Keratinocyte (primary cell): ENCODE measurements around the gene SURF4. TPM values are rescaled to one million over a fixed set of nuclear protein-coding genes. Genes with fewer than 3 reads are reported as not detected.

Source experiments
- DNase-seq: peaks from one replicate; pipeline ENCODE4 v3.0.0-alpha.2; 2011; ENCODE audit warnings: low read depth, missing footprints, low spot score
- FAIRE-seq: peaks from 2 replicates; lab custom pipeline; 2011; peaks lifted over from hg19 to GRCh38; lab: Jason Lieb, UNC
- H2AFZ ChIP-seq: 2 replicates; pipeline ENCODE4 v1.6.0; 2012; ENCODE audit warnings: low read length, control low read depth, inconsistent platforms; ENCODE audit not compliant: control insufficient read depth
- H3K27ac ChIP-seq: 2 replicates; pipeline ENCODE4 v1.5.1; 2011; ENCODE audit warnings: low read length; ENCODE audit not compliant: control insufficient read depth, insufficient read depth
- H3K27me3 ChIP-seq: 3 replicates; pipeline ENCODE4 v1.6.0; 2011; ENCODE audit warnings: low read length; ENCODE audit not compliant: control insufficient read depth, insufficient read depth; ENCODE audit errors: extremely low read depth
- H3K36me3 ChIP-seq, 2 experiments: 2 replicates in 1 of 2; 3 replicates in 1 of 2; pipeline ENCODE4 v1.5.1; 2011; ENCODE audit warnings: low read length in 2 of 2, mild to moderate bottlenecking in 1 of 2; ENCODE audit not compliant: control insufficient read depth in 2 of 2, insufficient read depth in 2 of 2; ENCODE audit errors: extremely low read depth in 1 of 2
- H3K4me1 ChIP-seq: 3 replicates; pipeline ENCODE4 v1.5.1; 2011; ENCODE audit warnings: low read length; ENCODE audit not compliant: control insufficient read depth, insufficient read depth; ENCODE audit errors: extremely low read depth
- H3K4me2 ChIP-seq: 3 replicates; pipeline ENCODE4 v1.6.0; 2011; ENCODE audit warnings: low read depth, low read length; ENCODE audit not compliant: control insufficient read depth, insufficient read depth; ENCODE audit errors: extremely low read depth
- H3K4me3 ChIP-seq, 3 experiments: fragments of 200-600 bp in 1 of 3; sonication (generic) in 1 of 3; 2 replicates in 2 of 3; 3 replicates in 1 of 3; pipeline ENCODE4 v1.5.1; 2011 to 2016; ENCODE audit warnings: low read length in 3 of 3, mild to moderate bottlenecking in 3 of 3, control low read depth in 2 of 3, inconsistent platforms in 1 of 3, low read depth in 1 of 3, mixed read lengths in 1 of 3, mixed run types in 1 of 3, moderate library complexity in 1 of 3; ENCODE audit not compliant: control insufficient read depth in 2 of 3, insufficient read depth in 2 of 3; ENCODE audit errors: extremely low read depth in 1 of 3
- H3K79me2 ChIP-seq: 2 replicates; pipeline ENCODE4 v1.6.0; 2012; ENCODE audit warnings: low read length; ENCODE audit not compliant: control insufficient read depth, insufficient read depth
- H3K9ac ChIP-seq: 3 replicates; pipeline ENCODE4 v1.6.0; 2011; ENCODE audit warnings: low read length; ENCODE audit not compliant: control insufficient read depth, insufficient read depth; ENCODE audit errors: extremely low read depth
- H3K9me1 ChIP-seq: 3 replicates; pipeline ENCODE4 v1.6.0; 2011; ENCODE audit warnings: low read length; ENCODE audit not compliant: control insufficient read depth, insufficient read depth; ENCODE audit errors: extremely low read depth
- H3K9me3 ChIP-seq: 2 replicates; pipeline ENCODE4 v1.5.1; 2012; ENCODE audit warnings: low read depth, low read length; ENCODE audit not compliant: control insufficient read depth
- H4K20me1 ChIP-seq: 3 replicates; pipeline ENCODE4 v1.6.0; 2011; ENCODE audit warnings: low read length; ENCODE audit not compliant: control insufficient read depth, insufficient read depth; ENCODE audit errors: extremely low read depth
- CTCF ChIP-seq, 3 experiments: IDR thresholded peaks in 1 of 3; conservative IDR thresholded peaks in 1 of 3; optimal IDR thresholded peaks in 1 of 3; 2 replicates in 2 of 3; 3 replicates in 1 of 3; pipeline versions ENCODE3 to v1.5.1; 2011; ENCODE audit warnings: low read length in 3 of 3, mild to moderate bottlenecking in 3 of 3, moderate library complexity in 2 of 3, control low read depth in 1 of 3, inconsistent platforms in 1 of 3; ENCODE audit not compliant: insufficient read depth in 2 of 3; ENCODE audit errors: extremely low read depth in 1 of 3
- EZH2 ChIP-seq: IDR thresholded peaks from one replicate; pipeline ENCODE4 v1.6.1; 2012; ENCODE audit warnings: inconsistent platforms, mild to moderate bottlenecking, low read length, moderate library complexity
- dilution Hi-C: fragments of 300-500 bp; cut with MboI; formaldehyde crosslinking; loops from one replicate; pipeline ENCODE4 v1.7.0; 2020; ENCODE audit warnings: low sequenced_read_pairs; ENCODE audit not compliant: extremely low pct_ligation_motif_present
- polyA plus RNA-seq, 5 experiments: library from polyadenylated mRNA; depleted of rRNA in 3 of 5; stranded (reverse) in 3 of 5; stranded (forward) in 1 of 5; unstranded in 1 of 5; fragments of >200 nt; gene quantifications; 1 replicate in 1 of 5; 2 replicates in 3 of 5; 3 replicates in 1 of 5; pipeline versions ENCODE4 v1.2.1 to v1.2.3, GENCODE V29; 2011 to 2012; ENCODE audit warnings: missing spikeins in 2 of 5, low read depth in 1 of 5, low replicate concordance in 1 of 5

The SURF4 gene
- polyA plus RNA-seq, 1 donor (not counting 4 experiments of a cell fraction or from before 2014, with no cell fraction given), result 153 TPM

GRCh38 chr9:133351526-133351907, 24.3 kb downstream of the SURF4 start:
- FAIRE-seq, result no peak
- Histone ChIP-seq H3K9ac (no peak overlapping the region), H3K27ac (no peak overlapping the region), H2AFZ (no peak overlapping the region), H3K4me1 (peaks cover 26% of the 10 kb centered on the region), H3K36me3 (peaks cover 32 to 36% of the 10 kb centered on the region in 2 experiments), H3K27me3 (no peaks in the 10 kb centered on the region), H3K9me3 (no peaks in the 10 kb centered on the region), H4K20me1 (peaks cover 10% of the 10 kb centered on the region), H3K9me1 (no peaks in the 10 kb centered on the region), H3K4me2 (no peak overlapping the region), H3K4me3 (no peak overlapping the region), H3K79me2 (peaks cover 41% of the 10 kb centered on the region)
- dilution Hi-C loops, result no loop called here
- no peak for DNase-seq
- no peak for TF ChIP-seq CTCF (optimal IDR thresholded peaks at IDR 0.05 in 1 of 3, IDR thresholded peaks at IDR 0.05 in 1 of 3, conservative IDR thresholded peaks at IDR 0.05 in 1 of 3; ENCODE audit: extremely low read depth in 1 of 3, insufficient read depth in 2 of 3, low read length in 3 of 3)
- TF ChIP-seq EZH2, result no peak

- DNase-seq (no peak), FAIRE-seq (no peak)
- Histone ChIP-seq H3K4me1 (peaks cover 22% of the 10 kb centered on the region), H4K20me1 (peaks cover 13% of the 10 kb centered on the region), H3K36me3 (peaks cover 41 to 43% of the 10 kb centered on the region in 2 experiments), H2AFZ (no peak overlapping the region), H3K9ac (peak overlapping the region; percentile 97), H3K4me2 (peak overlapping the region; percentile 97), H3K9me1 (no peaks in the 10 kb centered on the region), H3K27me3 (no peaks in the 10 kb centered on the region), H3K79me2 (peaks cover 50% of the 10 kb centered on the region), H3K27ac (no peak overlapping the region), H3K4me3 (peak overlapping the region; percentile 86 to 92 (median 92)), H3K9me3 (no peaks in the 10 kb centered on the region)
- TF ChIP-seq CTCF (optimal IDR thresholded peaks at IDR 0.05 in 1 of 3, IDR thresholded peaks at IDR 0.05 in 1 of 3, conservative IDR thresholded peaks at IDR 0.05 in 1 of 3; ENCODE audit: extremely low read depth in 1 of 3, insufficient read depth in 2 of 3, low read length in 3 of 3) (no peak), EZH2 (no peak)
- dilution Hi-C loops, result no loop called here
Measured at GRCh38 chr9:133349965-133350616, 25.8 kb downstream of the SURF4 start.
